ENCODE measurements around the gene LAMA5. TPM values are rescaled to one million over a fixed set of nuclear protein-coding genes. Genes with fewer than 3 reads are reported as not detected.

LAMA5 gene
- total and polyA plus RNA-seq, 2 experiments from 2014 or later: 201 to 298 TPM

GRCh38 chr20:62400021-62400420 is 32.9 kb upstream of the LAMA5 start:
- Histone ChIP-seq H3K4me2 (no peak overlapping the region), H3K36me3 (ENCODE audit: insufficient read depth) (no peaks in the 10 kb centered on the region), H3K27ac (ENCODE audit: low read depth) (no peak overlapping the region), H2AFZ (no peak overlapping the region), H3K79me2 (replicated peaks; ENCODE audit: insufficient read depth) (no peaks in the 10 kb centered on the region), H3K4me3 (no peak overlapping the region), H3K4me1 (ENCODE audit: insufficient read depth) (no peaks in the 10 kb centered on the region), H3F3A (replicated peaks; ENCODE audit: low read depth) (no peaks in the 10 kb centered on the region), H3K9me2 (ENCODE audit: insufficient read depth) (no peaks in the 10 kb centered on the region), H3K27me3 (ENCODE audit: insufficient read depth) (no peaks in the 10 kb centered on the region), H4K20me1 (replicated peaks; ENCODE audit: insufficient read depth) (no peaks in the 10 kb centered on the region; the same call in none of the 2 replicates)
- peaks cover 14% of the 10 kb centered on the region for H3K36me3 Mint-ChIP-seq (ENCODE audit: low read depth)
- no peak for ATAC-seq
- H3K27me3 Mint-ChIP-seq (ENCODE audit: insufficient read depth, low read depth, poor library complexity): peaks cover 6% of the 10 kb centered on the region
- DNase-seq (ENCODE audit: low spot score): no peak
- TF ChIP-seq EZH2phosphoT487 (IDR thresholded peaks at IDR 0.05; ENCODE audit: unreplicated experiment): no peak
- TF ChIP-seq CREB1 (CRISPR knock-in tag; IDR thresholded peaks at IDR 0.05; ENCODE audit: low read depth): no peak
- no peak for TF ChIP-seq ZNF114 (CRISPR knock-in tag; IDR thresholded peaks at IDR 0.05)
- no peak for TF ChIP-seq JUNB (IDR thresholded peaks at IDR 0.05; ENCODE audit: unreplicated experiment)
- no peak for TF ChIP-seq POLR2AphosphoS5 (IDR thresholded peaks at IDR 0.05; ENCODE audit: low read depth)
- no peak overlapping the region; the same call in 2 of the 3 replicates for H3K4me3 Mint-ChIP-seq
- H3K27ac Mint-ChIP-seq: no peak overlapping the region
- peaks cover 7% of the 10 kb centered on the region for H3K4me1 Mint-ChIP-seq
- H3K9me3 Mint-ChIP-seq: peaks cover 4% of the 10 kb centered on the region; the same call in 2 of the 3 replicates

GRCh38 chr20:62398120-62398821 is 31.2 kb upstream of the LAMA5 start:
- peaks cover 7% of the 10 kb centered on the region for H3K4me1 Mint-ChIP-seq
- Histone ChIP-seq H2AFZ (no peak overlapping the region), H3K4me3 (no peak overlapping the region), H3K36me3 (ENCODE audit: insufficient read depth) (no peaks in the 10 kb centered on the region), H3K9me2 (ENCODE audit: insufficient read depth) (no peaks in the 10 kb centered on the region), H3F3A (replicated peaks; ENCODE audit: low read depth) (no peaks in the 10 kb centered on the region), H4K20me1 (replicated peaks; ENCODE audit: insufficient read depth) (no peaks in the 10 kb centered on the region; the same call in 1 of the 2 replicates), H3K27ac (ENCODE audit: low read depth) (no peak overlapping the region), H3K79me2 (replicated peaks; ENCODE audit: insufficient read depth) (no peaks in the 10 kb centered on the region), H3K27me3 (ENCODE audit: insufficient read depth) (no peaks in the 10 kb centered on the region), H3K4me2 (no peak overlapping the region), H3K4me1 (ENCODE audit: insufficient read depth) (no peaks in the 10 kb centered on the region)
- peaks cover 14% of the 10 kb centered on the region for H3K36me3 Mint-ChIP-seq (ENCODE audit: low read depth)
- peaks cover 10% of the 10 kb centered on the region for H3K27me3 Mint-ChIP-seq (ENCODE audit: insufficient read depth, low read depth, poor library complexity)
- ATAC-seq (no peak), DNase-seq (ENCODE audit: low spot score) (no peak)
- peaks cover 4% of the 10 kb centered on the region; the same call in 2 of the 3 replicates for H3K9me3 Mint-ChIP-seq
- no peak overlapping the region for H3K27ac Mint-ChIP-seq
- no peak for TF ChIP-seq ZNF114 (CRISPR knock-in tag; IDR thresholded peaks at IDR 0.05)
- no peak for TF ChIP-seq ZNF462 (CRISPR knock-in tag; IDR thresholded peaks at IDR 0.05)
- TF ChIP-seq CREB1 (CRISPR knock-in tag; IDR thresholded peaks at IDR 0.05; ENCODE audit: low read depth): no peak
- no peak overlapping the region; the same call in 2 of the 3 replicates for H3K4me3 Mint-ChIP-seq

Data from GM23338 (cell line).